DMS 273 treated with DMSO at 0.1 percent for 48 hours (cell line): Measurements from ENCODE around the gene NPHP4.
A peak's percentile ranks its signal among the peaks of the same experiment; 100 is the strongest.

Source experiments
- DNase-seq: peaks from one replicate; lab custom pipeline; 2025; lab: John Stamatoyannopoulos, UW

NPHP4 gene

DNA sequence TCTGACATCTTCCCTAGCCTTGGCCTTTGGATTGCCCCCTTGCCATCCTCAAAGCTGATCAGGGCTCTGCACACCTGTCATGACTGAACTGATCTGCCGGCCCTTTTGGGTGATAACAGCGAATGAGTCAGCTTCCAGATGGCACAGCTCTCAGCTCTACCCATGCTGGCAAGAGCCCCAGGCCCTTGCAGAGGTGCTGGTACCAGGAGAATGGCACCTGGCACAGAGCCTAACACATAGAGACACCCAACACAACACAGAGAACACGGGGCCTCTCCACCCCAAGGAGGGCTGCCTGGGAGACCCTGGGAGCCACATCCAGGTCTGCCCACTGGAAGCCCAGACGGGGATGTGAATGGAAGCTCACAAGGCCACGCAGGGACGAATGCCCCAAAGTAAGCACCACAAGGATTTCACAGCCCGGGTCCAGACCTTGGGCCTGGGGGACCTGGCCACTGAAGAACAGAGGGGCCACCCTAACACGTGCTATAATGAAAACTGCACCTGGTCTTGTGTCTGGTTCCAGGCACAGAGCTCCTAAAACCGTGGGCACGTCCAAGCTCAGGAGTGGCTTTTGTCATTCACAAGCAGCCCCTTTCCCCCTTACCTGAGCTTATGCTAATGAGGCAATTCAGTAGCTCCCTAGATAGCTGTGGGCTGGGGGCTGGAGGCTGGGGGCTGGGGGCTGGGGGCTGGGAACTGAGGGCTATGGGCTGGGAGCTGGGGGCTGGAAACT, 160.5 kb downstream of the NPHP4 start:
- peak; percentile 43 for DNase-seq

GRCh38 chr1:5830771-5831599, 161.2 kb downstream of the NPHP4 start:
- peak; percentile 7 for DNase-seq

- no peak for DNase-seq
Measured at GRCh38 chr1:5829414-5829813, 162.8 kb downstream of the NPHP4 start.

DNA sequence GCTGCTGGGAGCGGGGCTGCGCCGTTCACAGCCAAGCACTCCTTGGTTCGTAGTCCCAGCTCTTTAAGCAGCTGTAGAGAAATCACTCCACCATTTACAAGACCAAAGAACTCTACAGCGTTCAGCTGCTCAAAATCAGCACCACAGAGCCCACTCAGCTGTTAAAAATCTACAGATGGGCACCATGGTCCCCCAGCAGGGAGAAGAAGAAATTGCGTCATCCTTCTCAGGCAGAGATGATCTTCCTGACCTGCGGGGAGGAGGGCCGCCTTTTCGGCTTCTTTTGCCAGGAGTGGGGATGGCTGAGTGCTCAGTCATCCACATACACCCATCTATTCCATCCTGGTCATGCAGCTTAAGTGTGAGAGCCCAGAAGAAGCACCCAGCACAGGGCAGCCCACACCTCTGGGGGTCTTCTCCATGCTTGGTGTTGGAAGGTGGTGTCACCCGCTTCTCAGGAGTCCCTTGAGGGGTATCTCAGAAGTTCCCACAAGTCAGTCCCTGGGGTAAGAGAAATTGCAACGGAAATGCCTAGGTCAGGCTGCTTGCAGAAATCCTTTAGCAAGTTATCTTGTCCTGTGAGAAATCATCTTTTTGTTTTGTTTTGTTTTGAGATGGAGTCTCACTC, 163.8 kb downstream of the NPHP4 start:
- no peak for DNase-seq

DNA sequence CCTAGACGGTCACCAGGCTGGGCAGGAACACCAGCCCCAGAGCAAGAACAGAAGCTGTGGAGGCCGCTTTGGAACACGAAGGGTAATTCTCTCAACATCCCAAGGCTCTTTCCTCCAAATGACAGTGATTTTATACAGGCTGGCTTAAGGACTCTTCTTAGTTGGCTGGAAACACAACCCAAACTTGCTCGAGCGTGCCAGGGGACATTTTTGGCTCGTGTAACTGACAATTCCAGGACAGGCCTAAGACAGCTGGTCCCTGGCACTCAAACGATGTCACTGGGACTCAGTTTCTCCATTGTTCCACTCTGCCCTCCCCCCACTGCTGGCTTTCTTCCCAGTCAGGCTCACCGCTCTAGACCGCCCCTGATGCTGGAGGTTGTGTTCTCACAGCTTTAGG, 164.7 kb downstream of the NPHP4 start:
- DNase-seq: no peak

DNA sequence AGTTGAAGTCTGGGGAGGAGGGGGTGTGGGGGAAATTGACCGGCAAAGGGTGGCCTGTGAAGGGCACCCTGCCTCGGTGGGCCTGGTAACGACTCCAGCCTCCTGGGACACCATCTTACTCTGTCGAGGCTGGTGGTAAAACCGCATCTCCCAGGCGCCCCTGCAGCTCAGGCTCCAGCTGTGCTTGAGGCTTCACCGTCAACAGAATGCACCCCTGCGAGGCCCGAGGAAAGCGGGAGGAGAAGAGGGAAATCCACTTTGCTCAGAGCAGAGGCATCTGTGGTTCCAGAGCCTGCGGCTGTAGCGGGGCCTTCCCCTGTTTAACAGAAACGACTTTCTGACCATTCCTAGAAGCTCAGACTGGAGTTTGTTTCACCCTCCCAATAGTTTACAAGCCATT, 165.6 kb downstream of the NPHP4 start:
- DNase-seq: no peak

- DNase-seq: no peak
Measured at GRCh38 chr1:5822726-5823125, 169.5 kb downstream of the NPHP4 start.

- no peak for DNase-seq
Measured at GRCh38 chr1:5822266-5822665, 170.0 kb downstream of the NPHP4 start.

DNA sequence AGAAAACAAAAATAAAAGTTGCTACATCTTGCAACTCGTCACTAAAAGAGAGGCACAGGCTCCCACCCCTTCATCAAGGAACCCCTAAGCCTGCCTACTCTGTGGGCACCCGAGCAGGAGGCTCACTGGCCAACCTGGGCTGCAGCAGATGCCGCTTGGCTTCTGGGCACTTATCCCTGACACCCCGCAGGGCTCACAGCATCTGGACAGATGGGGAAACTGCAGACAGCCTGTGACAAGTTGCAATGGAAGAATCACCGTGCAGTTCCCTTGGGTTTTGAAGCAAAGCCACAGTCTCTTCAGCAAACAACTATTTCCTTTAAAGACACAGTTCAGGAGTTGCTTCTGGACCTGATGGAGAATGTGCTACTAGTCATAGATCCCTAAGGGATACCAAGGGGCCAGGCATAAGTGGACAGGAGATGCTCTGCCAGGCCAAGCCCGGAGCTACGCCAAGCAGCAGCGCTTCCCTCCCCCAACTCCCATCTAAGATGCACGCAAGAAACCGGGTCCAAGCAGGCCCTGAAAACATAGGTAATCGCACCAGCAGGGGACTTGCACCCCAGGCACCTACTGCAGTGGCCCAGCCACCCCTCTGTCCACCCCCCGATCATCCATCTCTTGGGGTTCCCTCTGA, 170.6 kb downstream of the NPHP4 start:
- peak; percentile 47 for DNase-seq

DNA sequence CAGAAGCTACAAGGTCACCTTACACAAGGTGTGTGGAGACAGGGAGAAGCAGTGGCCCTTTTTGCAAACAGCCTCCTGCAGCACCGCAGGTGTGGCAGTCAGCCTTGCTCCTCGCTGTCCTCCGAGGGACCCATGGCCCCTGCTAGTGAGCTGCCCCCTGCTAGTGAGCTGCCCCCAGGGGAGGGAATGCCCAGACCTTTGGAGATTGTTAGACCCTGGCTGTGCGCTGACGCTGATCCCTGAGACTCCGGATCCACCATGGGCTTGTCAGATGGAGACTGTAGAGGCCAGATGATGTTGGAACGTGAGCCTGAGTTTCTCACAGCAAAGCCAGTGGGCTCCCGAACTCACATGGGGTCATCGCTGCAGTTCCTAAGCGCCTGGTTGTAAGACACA, 172.2 kb downstream of the NPHP4 start:
- no peak for DNase-seq

DNA sequence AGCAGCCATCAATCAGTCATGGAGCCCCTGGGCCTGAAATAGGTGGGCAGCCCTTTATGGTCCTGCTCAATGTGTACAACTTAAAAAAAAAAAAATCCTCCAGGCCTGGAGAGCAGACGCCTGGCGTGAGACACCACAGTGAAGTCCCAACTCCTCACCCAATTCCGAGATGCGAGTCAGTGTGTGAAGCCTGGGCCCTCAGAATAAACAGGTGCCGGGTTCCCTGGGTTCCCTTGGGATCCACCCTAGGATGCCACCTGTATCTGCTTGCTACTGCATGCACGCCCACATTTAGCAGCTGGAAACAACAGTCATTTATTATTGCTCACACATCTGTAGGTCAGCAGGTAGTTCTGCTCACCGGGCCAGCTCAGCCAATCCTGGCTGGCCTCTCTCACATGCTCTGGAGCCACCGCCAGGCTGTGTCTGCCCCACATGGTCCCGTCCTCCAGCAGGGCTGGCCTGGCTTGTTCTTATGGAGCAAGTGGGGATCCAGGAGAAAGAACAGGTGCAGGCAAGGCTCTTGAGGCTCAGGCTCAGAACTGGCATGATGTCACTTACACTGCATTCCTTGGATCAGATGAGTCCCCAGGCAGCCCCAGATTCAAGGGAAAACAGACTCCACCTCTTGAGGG, 172.7 kb downstream of the NPHP4 start:
- no peak for DNase-seq

GRCh38 chr1:5818755-5819154, 173.5 kb downstream of the NPHP4 start:
- no peak for DNase-seq

- no peak for DNase-seq
Measured at GRCh38 chr1:5815716-5816115, 176.5 kb downstream of the NPHP4 start.

GRCh38 chr1:5815211-5815610, 177.0 kb downstream of the NPHP4 start:
- no peak for DNase-seq

DNA sequence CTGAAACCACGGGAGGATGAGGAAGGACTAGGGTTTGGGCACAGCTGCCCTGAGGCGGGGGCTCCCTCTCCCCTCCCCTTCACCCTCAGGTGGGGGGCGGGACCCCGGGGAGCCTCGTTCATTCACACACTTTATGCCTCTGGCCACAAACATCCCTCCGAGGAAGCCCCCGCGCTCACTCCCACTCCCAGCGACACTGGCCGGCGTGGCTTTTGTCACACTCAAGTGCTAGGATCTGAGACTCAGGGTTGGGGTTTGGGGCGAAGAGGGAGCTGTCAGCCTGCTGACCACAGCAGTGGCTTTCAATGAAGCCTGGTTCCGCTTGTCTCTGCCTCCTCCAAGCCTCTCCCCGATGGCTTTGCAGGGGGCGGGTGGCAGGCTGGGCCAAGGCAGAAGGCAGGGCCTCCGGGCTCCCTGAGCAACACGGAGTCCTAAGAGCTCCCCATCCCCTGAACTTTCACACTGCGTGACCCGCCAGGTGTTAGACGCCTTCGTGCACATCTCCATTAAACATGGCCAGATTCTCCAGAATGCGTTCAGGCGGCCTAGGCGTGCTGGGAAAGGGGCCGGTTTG, 178.1 kb downstream of the NPHP4 start:
- DNase-seq: no peak

GRCh38 chr1:5813480-5813879, 178.7 kb downstream of the NPHP4 start:
- DNase-seq: no peak
